A673 (cell line): ENCODE data around the gene PRR22. TPM values are rescaled to one million over a fixed set of nuclear protein-coding genes. Genes with fewer than 3 reads are reported as not detected.

Experiments
- BruUV-seq: library from RNA; stranded (reverse); fragments of 400-500 nt; replicated peaks from 2 replicates; lab custom pipeline; 2021; lab: Mats Ljungman, UMichigan
- CTCF ChIA-PET: fragments of 300-600 bp; sonication (Branson Sonifier 250); formaldehyde crosslinking; loops from one replicate; lab custom pipeline; 2022; ENCODE audit warnings: antibody characterized with exemption; lab: Charles Lee
- POLR2A ChIA-PET: fragments of 300-600 bp; sonication (Branson Sonifier 250); formaldehyde crosslinking; loops from one replicate; lab custom pipeline; 2022; ENCODE audit warnings: antibody characterized with exemption; ENCODE audit not compliant: low non-redundant PET; lab: Charles Lee
- DNase-seq: peaks from one replicate; pipeline ENCODE4 v3.0.0-alpha.2; 2015; ENCODE audit warnings: low spot score
- H3K27ac ChIP-seq: fragments of 200-600 bp; sonication (generic); 2 replicates; pipeline ENCODE4 v1.5.1; 2016; ENCODE audit warnings: mixed run types, low read depth, mild to moderate bottlenecking, mixed read lengths, antibody characterized with exemption, low read length; ENCODE audit not compliant: poor library complexity, severe bottlenecking
- H3K27me3 ChIP-seq: fragments of 200-600 bp; sonication (generic); replicated peaks from 2 replicates; pipeline ENCODE4 v1.6.1; 2017; ENCODE audit warnings: mixed run types, low read depth, mild to moderate bottlenecking, mixed read lengths, antibody characterized with exemption, low read length; ENCODE audit not compliant: insufficient read depth, poor library complexity
- H3K36me3 ChIP-seq: fragments of 200-600 bp; sonication (generic); 2 replicates; pipeline ENCODE4 v1.6.1; 2016; ENCODE audit warnings: mixed run types, mild to moderate bottlenecking, mixed read lengths, antibody characterized with exemption, low read length; ENCODE audit not compliant: insufficient read depth, poor library complexity, severe bottlenecking
- H3K4me1 ChIP-seq: fragments of 200-600 bp; sonication (generic); 2 replicates; pipeline ENCODE4 v1.6.1; 2017; ENCODE audit warnings: mixed run types, mild to moderate bottlenecking, mixed read lengths, antibody characterized with exemption, low read length; ENCODE audit not compliant: insufficient read depth, poor library complexity, severe bottlenecking
- H3K4me3 ChIP-seq: fragments of 200-600 bp; sonication (generic); 2 replicates; pipeline ENCODE4 v1.5.1; 2016; ENCODE audit warnings: low read depth, mixed run types, mild to moderate bottlenecking, mixed read lengths, low read length; ENCODE audit not compliant: poor library complexity, severe bottlenecking
- H3K9me3 ChIP-seq: fragments of 200-600 bp; sonication (generic); 2 replicates; pipeline ENCODE4 v1.6.1; 2016; ENCODE audit warnings: mixed run types, low read depth, mild to moderate bottlenecking, mixed read lengths, antibody characterized with exemption, low read length; ENCODE audit not compliant: poor library complexity, severe bottlenecking
- EZH2 ChIP-seq: fragments of 200-600 bp; sonication (generic); IDR thresholded peaks from 2 replicates; pipeline ENCODE4 v1.6.1; 2017; ENCODE audit warnings: borderline replicate concordance, low read depth, mild to moderate bottlenecking, mixed read lengths, antibody characterized with exemption, low read length; ENCODE audit not compliant: poor library complexity, severe bottlenecking
- intact Hi-C: fragments of 100-400 bp; cut with micrococcal nuclease; formaldehyde crosslinking; loops from one replicate; pipeline ENCODE4 v1.10.0; 2022; ENCODE audit not compliant: unreplicated experiment
- total RNA-seq: library from RNA; stranded (reverse); gene quantifications from 2 replicates; pipeline ENCODE4 v1.2.3, GENCODE V29; 2021
- TF ChIP-seq, protein P1 (sequence below): fragments of 300-800, 200-600 bp; sonication (generic); conservative IDR thresholded peaks from 2 replicates; pipeline ENCODE4 v1.5.1; 2017; ENCODE audit warnings: low read depth, mild to moderate bottlenecking, antibody characterized with exemption, low read length, moderate library complexity, mixed read lengths

The PRR22 gene
- total RNA-seq, 1 experiment from 2014 or later = 8.2 TPM

DNA sequence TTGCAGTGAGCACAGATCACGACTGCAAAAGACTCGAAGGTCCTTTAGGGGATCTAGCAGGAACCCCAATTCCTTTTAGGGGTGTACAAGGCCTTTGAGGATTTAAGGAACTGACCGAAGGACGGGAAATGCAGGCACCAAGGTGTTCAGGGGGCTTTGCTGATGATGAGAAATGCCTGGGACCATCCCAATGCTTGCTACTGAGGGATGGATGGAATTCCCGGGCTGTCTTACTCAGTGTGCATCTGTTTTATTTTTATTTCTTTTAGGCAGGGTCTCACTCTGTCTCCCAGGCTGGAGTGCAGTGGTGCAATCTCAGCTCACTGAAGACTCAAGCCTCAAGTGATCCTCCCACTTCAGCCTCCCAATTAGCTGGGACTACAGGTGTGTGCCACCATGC lies 11.3 kb downstream of the PRR22 start:
- Histone ChIP-seq H3K36me3 (no peaks in the 10 kb centered on the region), H3K4me1 (peaks cover 5% of the 10 kb centered on the region), H3K27ac (no peak overlapping the region), H3K27me3 (no peaks in the 10 kb centered on the region), H3K4me3 (no peak overlapping the region), H3K9me3 (no peaks in the 10 kb centered on the region)
- no TSS peak for BruUV-seq
- intact Hi-C loops = no loop called here
- ChIA-PET CTCF (interaction anchor here (0.5 to 1.0 kb wide), 2 partner anchors 22 to 31 kb away, joined by 4 to 7 read pairs; partner anchors contain the start of gene NRTN), POLR2A (no interaction called here)
- no peak for DNase-seq
- TF ChIP-seq, protein P1, sequence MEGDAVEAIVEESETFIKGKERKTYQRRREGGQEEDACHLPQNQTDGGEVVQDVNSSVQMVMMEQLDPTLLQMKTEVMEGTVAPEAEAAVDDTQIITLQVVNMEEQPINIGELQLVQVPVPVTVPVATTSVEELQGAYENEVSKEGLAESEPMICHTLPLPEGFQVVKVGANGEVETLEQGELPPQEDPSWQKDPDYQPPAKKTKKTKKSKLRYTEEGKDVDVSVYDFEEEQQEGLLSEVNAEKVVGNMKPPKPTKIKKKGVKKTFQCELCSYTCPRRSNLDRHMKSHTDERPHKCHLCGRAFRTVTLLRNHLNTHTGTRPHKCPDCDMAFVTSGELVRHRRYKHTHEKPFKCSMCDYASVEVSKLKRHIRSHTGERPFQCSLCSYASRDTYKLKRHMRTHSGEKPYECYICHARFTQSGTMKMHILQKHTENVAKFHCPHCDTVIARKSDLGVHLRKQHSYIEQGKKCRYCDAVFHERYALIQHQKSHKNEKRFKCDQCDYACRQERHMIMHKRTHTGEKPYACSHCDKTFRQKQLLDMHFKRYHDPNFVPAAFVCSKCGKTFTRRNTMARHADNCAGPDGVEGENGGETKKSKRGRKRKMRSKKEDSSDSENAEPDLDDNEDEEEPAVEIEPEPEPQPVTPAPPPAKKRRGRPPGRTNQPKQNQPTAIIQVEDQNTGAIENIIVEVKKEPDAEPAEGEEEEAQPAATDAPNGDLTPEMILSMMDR = no peak
- no peak for TF ChIP-seq EZH2

DNA sequence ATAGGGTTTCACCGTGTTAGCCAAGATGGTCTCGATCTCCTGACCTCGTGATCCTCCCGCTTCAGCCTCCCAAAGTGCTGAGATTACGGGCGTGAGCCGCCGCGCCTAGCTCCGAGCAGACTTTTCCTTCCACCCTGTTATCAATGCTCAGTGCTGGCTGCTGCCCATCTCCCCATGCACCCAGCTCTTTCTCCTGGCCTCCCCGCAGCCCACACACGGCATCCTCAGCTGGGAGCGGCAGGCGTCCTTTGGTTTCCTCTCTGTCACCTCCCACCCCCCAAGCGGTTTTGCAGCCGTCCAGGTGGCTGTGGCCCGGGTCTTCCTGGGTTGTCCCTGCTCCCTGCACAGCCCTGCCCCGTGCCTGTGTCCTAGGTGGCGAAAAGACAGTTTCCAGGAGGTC lies 12.1 kb downstream of the PRR22 start:
- Histone ChIP-seq H3K27me3 (no peaks in the 10 kb centered on the region), H3K4me1 (peaks cover 5% of the 10 kb centered on the region), H3K4me3 (no peak overlapping the region), H3K27ac (no peak overlapping the region), H3K36me3 (no peaks in the 10 kb centered on the region), H3K9me3 (no peaks in the 10 kb centered on the region)
- no peak for TF ChIP-seq EZH2
- TF ChIP-seq, protein P1 = no peak
- BruUV-seq = no TSS peak
- DNase-seq = no peak
- intact Hi-C loops = no loop called here
- ChIA-PET CTCF (interaction anchor here (0.5 to 0.6 kb wide), 2 partner anchors 21 to 251 kb away, joined by 4 to 16 read pairs; no protein-coding TSS in a partner anchor), POLR2A (no interaction called here)

DNA sequence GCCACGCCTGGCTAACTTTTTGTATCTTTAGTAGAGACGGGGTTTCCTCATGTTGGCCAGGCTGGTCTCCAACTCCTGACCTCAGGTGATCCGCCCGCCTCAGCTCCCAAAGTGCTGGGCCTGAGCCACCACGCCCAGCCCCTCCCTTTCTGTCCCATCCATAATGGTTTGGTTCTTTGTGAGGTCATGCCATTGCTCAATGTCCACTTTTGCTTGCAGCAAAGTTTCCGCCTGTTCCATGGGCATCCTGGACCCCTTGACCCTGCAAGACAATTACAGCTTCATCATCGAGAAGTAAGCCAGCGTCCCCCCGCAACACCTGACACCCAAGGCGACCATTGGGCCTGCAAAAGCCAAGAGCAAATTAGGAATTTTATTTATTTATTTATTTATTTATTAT lies 16.6 kb downstream of the PRR22 start:
- intact Hi-C loops = no loop called here
- ChIA-PET CTCF (no interaction called here), POLR2A (no interaction called here)
- no TSS peak for BruUV-seq
- Histone ChIP-seq H3K27me3 (no peaks in the 10 kb centered on the region), H3K27ac (no peak overlapping the region), H3K36me3 (no peaks in the 10 kb centered on the region), H3K9me3 (no peaks in the 10 kb centered on the region), H3K4me3 (no peak overlapping the region), H3K4me1 (no peaks in the 10 kb centered on the region)
- DNase-seq = no peak
- no peak for TF ChIP-seq EZH2
- TF ChIP-seq, protein P1 = no peak
